Jurkat, Clone E6-1 (cell line): ENCODE measurements around the gene PTPRB.

ENCODE experiments used
- DNase-seq: peaks from one replicate; pipeline ENCODE4 v3.0.0-alpha.2; 2011; ENCODE audit warnings: low read depth, low spot score
- H3K4me3 ChIP-seq: 2 replicates; pipeline ENCODE4 v1.5.1; 2011; ENCODE audit warnings: mild to moderate bottlenecking, low read length, control low read depth, moderate library complexity

The PTPRB gene

GRCh38 chr12:70486588-70486987 lies 150.6 kb downstream of the PTPRB start:
- no peak for DNase-seq
- H3K4me3 ChIP-seq = no peak overlapping the region

GRCh38 chr12:70485704-70486103 lies 151.5 kb downstream of the PTPRB start:
- H3K4me3 ChIP-seq = no peak overlapping the region
- DNase-seq = no peak

- H3K4me3 ChIP-seq = no peak overlapping the region
- no peak for DNase-seq
Observed at GRCh38 chr12:70484464-70484863, 152.8 kb downstream of the PTPRB start.

- no peak for DNase-seq
- no peak overlapping the region for H3K4me3 ChIP-seq
Observed at GRCh38 chr12:70482764-70483163, 154.5 kb downstream of the PTPRB start.

GRCh38 chr12:70469221-70469820 lies 167.9 kb downstream of the PTPRB start:
- no peak for DNase-seq
- H3K4me3 ChIP-seq = no peak overlapping the region

GRCh38 chr12:70468741-70469140 lies 168.5 kb downstream of the PTPRB start:
- DNase-seq = no peak
- no peak overlapping the region for H3K4me3 ChIP-seq

GRCh38 chr12:70467918-70468733 lies 169.1 kb downstream of the PTPRB start:
- H3K4me3 ChIP-seq = no peak overlapping the region
- no peak for DNase-seq

- no peak for DNase-seq
- H3K4me3 ChIP-seq = no peak overlapping the region
Observed at GRCh38 chr12:70467476-70467875, 169.8 kb downstream of the PTPRB start.

- H3K4me3 ChIP-seq = no peak overlapping the region
- no peak for DNase-seq
Observed at GRCh38 chr12:70466753-70467152, 170.5 kb downstream of the PTPRB start.
